CD4-positive, alpha-beta T cell treated with Interleukin-6 for 4 hours (primary cell): ENCODE data around the gene MBNL2.

Experiments used
- DNase-seq: peaks from one replicate; pipeline ENCODE4 v3.0.0-alpha.2; 2020; ENCODE audit warnings: mixed read lengths

Gene MBNL2

DNA sequence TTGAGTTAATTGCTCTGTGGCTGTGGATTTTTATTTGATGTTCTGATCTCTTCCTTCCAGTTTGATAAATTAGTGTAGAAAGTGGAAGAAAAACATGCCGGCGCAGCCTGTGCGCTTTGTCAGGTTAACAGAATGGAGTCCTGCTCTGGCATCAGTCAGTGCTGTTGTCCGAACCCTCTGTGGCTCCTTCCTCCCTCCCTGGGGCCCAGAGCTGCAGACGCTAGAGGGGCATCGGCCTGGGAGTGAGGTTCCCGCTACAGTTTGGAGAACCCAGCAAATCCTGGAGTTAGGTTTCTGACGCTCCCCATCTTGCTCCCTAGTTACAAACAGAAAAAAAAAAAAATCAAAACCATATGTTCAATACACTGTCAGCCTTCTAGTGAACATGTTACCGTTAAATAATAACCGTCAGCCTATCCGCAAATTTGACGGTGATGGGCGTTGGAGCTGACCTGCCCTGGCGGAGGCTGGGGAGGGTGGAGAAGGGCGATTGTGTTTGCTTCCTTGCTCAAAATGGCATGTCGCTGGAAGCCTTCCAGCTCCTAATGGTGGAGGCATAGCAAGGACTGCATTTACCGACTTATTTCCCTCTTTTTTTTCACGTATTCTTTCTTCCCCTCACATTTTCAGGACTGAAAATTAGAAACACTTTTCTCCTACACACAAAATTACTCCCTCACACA lies 13.6 kb downstream of the MBNL2 start:
- no peak for DNase-seq

DNA sequence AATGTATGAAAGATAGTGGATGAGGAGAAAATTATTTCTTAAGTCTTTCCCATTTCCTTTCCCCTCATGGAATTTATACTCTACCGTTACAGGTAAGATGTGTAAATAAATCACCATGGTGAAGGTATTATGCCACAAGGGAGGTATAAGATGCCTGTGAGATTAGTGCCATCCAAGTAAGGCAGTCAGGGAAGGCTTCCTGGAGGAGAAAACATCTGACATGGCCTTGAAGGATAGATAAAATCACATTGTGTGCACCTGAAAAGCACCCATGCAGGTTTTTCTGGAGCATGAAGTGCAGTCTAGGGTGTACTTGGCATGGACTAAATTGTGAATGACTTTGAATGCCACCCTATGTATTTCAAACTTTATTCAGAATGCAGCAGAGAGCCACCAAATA lies 15.3 kb downstream of the MBNL2 start:
- no peak for DNase-seq

GRCh38 chr13:97238432-97238831 lies 16.3 kb downstream of the MBNL2 start:
- no peak for DNase-seq

GRCh38 chr13:97238883-97239282 lies 16.8 kb downstream of the MBNL2 start:
- DNase-seq, result no peak

- DNase-seq, result no peak
These were observed 17.2 kb downstream of the MBNL2 start for GRCh38 chr13:97239306-97239705.

GRCh38 chr13:97239943-97240787 lies 18.0 kb downstream of the MBNL2 start:
- DNase-seq, result no peak

- no peak for DNase-seq
These were observed 18.9 kb downstream of the MBNL2 start for GRCh38 chr13:97240788-97241734.

GRCh38 chr13:97241761-97242160 lies 19.6 kb downstream of the MBNL2 start:
- no peak for DNase-seq

GRCh38 chr13:97242755-97243497 lies 20.8 kb downstream of the MBNL2 start:
- no peak for DNase-seq

DNA sequence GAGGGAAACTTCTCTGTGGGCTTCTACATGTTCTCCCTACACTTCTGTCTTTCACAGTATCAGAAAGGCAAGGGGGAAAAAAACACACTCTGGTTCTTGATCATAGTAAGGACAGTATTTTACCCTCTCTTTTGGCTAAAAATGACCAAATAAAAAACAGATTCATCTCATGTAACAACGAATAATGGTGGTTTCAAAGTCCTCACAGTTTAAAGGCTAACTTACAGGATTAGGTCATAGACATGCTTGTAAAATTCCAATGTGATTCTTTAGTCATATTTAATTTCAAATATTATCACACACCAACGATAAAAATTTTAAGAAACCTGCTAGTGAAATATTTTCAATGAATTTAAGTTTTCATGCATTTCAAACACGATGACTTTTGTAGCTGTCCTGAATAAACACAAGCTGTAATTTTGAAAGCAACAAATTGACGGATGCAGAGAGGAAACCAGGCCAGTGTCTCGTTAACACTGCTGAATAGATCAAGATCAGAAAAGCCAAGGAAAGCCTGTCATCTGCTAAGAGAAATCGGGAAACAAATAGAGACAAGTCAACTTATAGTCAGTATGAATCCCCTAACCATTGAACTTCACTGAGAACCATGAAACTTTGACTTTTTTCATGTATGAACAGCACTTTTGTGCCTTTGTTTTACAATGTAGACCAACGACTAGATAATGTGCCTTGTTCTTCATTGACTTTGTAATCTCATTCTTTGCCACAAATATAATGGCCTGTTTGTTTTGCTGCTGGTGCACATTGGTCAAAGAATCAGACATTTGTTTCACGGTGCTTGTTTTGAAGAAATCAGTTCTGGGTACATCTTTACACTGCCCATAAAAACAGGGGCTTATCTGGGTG lies 22.0 kb downstream of the MBNL2 start:
- DNase-seq, result no peak

GRCh38 chr13:97245011-97245410 lies 22.9 kb downstream of the MBNL2 start:
- no peak for DNase-seq

- DNase-seq, result no peak
These were observed 24.5 kb downstream of the MBNL2 start for GRCh38 chr13:97246596-97247158.

DNA sequence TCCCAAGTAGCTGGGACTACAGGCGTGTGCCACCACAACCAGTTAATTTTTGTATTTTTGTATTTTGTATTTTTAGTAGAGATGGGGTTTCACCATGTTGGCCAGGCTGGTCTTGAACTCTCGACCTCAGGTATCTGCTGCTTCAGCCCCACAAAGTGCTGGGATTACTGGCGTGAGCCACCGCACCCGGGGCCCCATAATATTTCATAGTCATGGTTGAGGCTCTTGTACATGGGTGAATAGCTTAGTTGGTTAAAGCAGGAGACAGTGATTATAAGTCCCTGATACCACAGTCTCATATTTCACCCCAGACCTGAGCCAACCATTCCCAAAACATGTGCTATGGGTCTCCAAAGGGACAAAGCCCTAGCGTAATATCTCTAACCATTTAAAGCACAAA lies 26.1 kb downstream of the MBNL2 start:
- DNase-seq, result no peak

DNA sequence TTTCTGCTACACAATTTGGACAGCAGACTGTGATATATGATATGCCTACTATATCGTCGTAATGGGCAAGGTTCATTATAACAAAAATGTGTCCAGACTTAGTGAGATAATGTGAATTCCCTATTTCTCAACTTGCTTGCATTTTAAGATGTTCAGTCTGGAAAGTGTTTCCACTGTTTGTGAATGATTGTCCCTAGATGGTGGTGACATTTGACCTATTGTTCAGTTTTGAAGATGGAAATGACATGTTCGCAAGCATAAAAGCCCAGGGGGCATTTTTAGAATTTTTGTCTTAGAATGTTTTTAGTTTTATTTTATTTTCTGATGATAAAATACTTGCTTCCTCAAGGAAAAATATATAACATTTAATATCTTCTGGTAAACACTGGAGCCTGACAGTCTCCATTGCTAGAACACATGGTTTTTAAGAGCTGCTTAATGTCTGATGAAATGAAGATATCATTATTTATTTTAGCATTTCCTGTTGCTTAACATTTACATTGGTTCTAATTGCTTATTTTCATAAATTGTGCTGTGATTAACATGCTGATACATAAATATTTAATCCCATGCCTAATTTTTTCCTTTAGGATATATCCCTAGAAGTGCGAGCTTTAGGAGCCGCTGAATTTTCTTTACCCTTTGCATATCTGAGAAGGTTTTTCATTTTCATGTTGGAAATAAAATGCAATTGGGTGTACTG lies 27.1 kb downstream of the MBNL2 start:
- DNase-seq, result no peak

- no peak for DNase-seq
These were observed 27.8 kb downstream of the MBNL2 start for GRCh38 chr13:97249796-97250495.

DNA sequence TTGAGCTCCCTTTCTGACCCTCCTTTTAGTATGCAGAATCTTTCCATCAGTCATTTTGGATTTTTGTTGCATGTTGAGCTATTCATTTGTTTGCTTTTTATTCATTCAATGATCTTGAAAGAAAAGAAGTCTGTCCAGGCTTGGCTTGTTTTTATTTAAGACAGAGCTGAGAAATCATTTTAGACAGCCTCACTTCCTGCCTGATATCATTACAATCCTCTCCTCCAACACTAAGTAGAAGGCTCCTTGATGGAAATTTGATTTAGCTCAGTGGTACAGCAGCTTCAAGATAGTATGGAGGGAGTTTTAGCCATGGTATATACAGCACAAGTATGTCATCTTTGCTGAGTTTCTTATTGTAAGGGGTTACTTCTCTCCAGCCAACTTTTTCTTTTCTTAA lies 28.4 kb downstream of the MBNL2 start:
- no peak for DNase-seq

DNA sequence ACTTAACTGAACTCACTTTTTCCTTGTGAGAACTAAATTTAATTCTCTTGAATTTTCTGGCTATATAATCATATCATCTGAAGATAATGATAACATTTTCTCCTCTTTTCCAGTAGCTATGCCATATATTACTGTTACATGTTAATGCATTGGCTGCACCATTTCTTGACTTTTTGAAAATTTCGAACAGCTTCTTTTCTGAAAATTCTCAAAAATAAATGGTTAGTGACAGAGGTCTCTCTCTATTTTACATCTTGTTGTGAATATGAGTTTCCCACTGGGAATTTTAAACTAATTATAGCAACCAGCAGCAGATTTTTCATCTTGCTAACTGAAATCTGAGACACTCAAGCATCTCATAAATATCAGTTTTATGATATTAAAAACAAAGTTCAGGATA lies 30.6 kb downstream of the MBNL2 start:
- DNase-seq, result no peak

DNA sequence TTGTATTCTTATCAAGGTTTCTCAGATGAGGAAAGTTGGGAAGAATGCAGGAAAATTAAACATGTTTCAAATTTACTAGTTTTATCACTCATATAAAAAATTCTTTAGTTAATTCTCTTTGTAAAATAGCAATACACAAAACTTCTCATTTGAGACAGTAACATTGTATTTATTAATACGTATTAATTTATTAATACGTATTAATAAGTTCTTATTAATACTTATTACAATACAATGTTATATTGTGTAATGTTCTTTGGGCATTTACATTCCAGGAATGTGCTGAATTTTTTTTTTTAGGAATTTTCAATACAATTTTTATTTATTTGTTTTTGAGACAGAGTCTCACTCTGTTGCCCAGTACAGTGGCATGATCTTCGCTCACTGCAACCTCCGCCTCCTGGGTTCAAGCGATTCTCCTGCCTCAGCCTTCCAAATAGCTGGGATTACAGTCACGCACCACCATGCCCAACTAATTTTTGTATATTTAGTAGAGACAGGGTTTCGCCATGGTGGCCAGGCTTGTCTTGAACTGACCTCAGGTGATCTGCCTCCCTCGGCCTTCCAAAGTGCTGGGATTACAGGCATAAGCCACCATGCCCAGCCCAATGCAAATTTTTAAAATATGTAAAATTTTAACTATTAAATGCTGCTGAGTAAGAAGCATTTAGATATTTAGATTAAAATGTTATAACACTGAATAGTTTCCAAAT lies 31.6 kb downstream of the MBNL2 start:
- no peak for DNase-seq

DNA sequence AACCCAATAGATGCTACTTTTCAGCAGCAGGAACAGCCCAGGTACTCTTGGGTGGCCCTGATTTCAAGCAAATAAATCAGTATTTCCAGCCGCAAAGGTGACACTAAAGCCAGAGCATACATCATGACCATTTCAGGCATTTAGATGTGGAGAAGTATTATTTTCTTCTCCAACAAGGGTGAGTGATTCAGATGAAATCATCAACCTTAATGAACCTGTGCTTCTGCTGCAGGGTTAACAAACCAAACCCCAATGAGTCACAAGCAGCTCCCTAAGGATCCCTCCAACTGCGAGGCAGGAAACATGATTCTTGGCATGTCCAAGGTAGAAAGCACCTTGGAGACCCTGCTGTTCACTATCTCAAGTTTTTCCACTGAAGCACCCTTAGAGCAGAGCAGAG lies 32.7 kb downstream of the MBNL2 start:
- no peak for DNase-seq
